Smooth muscle cell (in vitro differentiated cells): ENCODE results near the gene DBN1. TPM values are rescaled to one million over a fixed set of nuclear protein-coding genes. Genes with fewer than 3 reads are reported as not detected.

ENCODE experiments used
- DNase-seq: peaks from one replicate; lab custom pipeline; 2025; ENCODE audit not compliant: unreplicated experiment; lab: John Stamatoyannopoulos, UW
- H2AFZ ChIP-seq: fragments of 200-600 bp; sonication (generic); 2 replicates; pipeline ENCODE4 v1.6.0; 2016; ENCODE audit warnings: antibody characterized with exemption, low read depth, mild to moderate bottlenecking
- H3F3A ChIP-seq: fragments of 200-600 bp; sonication (generic); 2 replicates; pipeline ENCODE4 v1.6.0; 2017; ENCODE audit warnings: antibody characterized with exemption, low read depth
- H3K27ac ChIP-seq: fragments of 200-600 bp; sonication (generic); 2 replicates; pipeline ENCODE4 v1.5.1; 2016; ENCODE audit warnings: low read depth, mild to moderate bottlenecking
- H3K27me3 ChIP-seq: fragments of 200-600 bp; sonication (generic); 2 replicates; pipeline ENCODE4 v1.6.1; 2016; ENCODE audit warnings: low read depth, mild to moderate bottlenecking
- H3K36me3 ChIP-seq: fragments of 200-600 bp; sonication (generic); 2 replicates; pipeline ENCODE4 v1.5.1; 2016; ENCODE audit warnings: low read depth
- H3K4me1 ChIP-seq: fragments of 200-600 bp; sonication (generic); 2 replicates; pipeline ENCODE4 v1.5.1; 2016; ENCODE audit warnings: low read depth
- H3K4me2 ChIP-seq: fragments of 200-600 bp; sonication (generic); 2 replicates; pipeline ENCODE4 v1.6.0; 2016; ENCODE audit warnings: mild to moderate bottlenecking
- H3K4me3 ChIP-seq: fragments of 200-600 bp; sonication (generic); 2 replicates; pipeline ENCODE4 v1.5.1; 2016; ENCODE audit warnings: mild to moderate bottlenecking
- H3K79me2 ChIP-seq: fragments of 200-600 bp; sonication (generic); 2 replicates; pipeline ENCODE4 v1.6.0; 2016; ENCODE audit warnings: low read depth, mild to moderate bottlenecking
- H3K9ac ChIP-seq: fragments of 200-600 bp; sonication (generic); 2 replicates; pipeline ENCODE4 v1.6.0; 2016; ENCODE audit warnings: low read depth
- H3K9me3 ChIP-seq: fragments of 200-600 bp; sonication (generic); replicated peaks from 2 replicates; pipeline ENCODE4 v1.5.1; 2016; ENCODE audit warnings: low read depth
- H4K20me1 ChIP-seq: fragments of 200-600 bp; sonication (generic); 2 replicates; pipeline ENCODE4 v1.6.0; 2016; ENCODE audit warnings: low read depth
- WGBS: methylation state at CpG from one replicate; pipeline ENCODE4 v1.1.7; 2016; ENCODE audit warnings: low lambda C conversion rate; 5-methylcytosine and 5-hydroxymethylcytosine counted together
- polyA plus RNA-seq: library from polyadenylated mRNA; unstranded; fragments of >200 nt; fragmentation: Nextera tagmentation; extraction: Ambion mirVana; gene quantifications from 2 replicates; pipeline ENCODE4 v1.2.1, GENCODE V29; 2016
- total RNA-seq: library from RNA; depleted of rRNA; stranded (reverse); fragments of >200 nt; gene quantifications from 2 replicates; pipeline ENCODE4 v1.2.3, GENCODE V29; 2014
- TF ChIP-seq, protein P1 (sequence below): fragments of 200-600 bp; sonication (generic); IDR thresholded peaks from 2 replicates; pipeline ENCODE4 v1.5.1; 2017; ENCODE audit warnings: borderline replicate concordance, mild to moderate bottlenecking, antibody characterized with exemption; ENCODE audit not compliant: insufficient read depth, poor library complexity, severe bottlenecking

Gene DBN1
- total and polyA plus RNA-seq, 2 experiments from 2014 or later, result 116 to 202 TPM

DNA sequence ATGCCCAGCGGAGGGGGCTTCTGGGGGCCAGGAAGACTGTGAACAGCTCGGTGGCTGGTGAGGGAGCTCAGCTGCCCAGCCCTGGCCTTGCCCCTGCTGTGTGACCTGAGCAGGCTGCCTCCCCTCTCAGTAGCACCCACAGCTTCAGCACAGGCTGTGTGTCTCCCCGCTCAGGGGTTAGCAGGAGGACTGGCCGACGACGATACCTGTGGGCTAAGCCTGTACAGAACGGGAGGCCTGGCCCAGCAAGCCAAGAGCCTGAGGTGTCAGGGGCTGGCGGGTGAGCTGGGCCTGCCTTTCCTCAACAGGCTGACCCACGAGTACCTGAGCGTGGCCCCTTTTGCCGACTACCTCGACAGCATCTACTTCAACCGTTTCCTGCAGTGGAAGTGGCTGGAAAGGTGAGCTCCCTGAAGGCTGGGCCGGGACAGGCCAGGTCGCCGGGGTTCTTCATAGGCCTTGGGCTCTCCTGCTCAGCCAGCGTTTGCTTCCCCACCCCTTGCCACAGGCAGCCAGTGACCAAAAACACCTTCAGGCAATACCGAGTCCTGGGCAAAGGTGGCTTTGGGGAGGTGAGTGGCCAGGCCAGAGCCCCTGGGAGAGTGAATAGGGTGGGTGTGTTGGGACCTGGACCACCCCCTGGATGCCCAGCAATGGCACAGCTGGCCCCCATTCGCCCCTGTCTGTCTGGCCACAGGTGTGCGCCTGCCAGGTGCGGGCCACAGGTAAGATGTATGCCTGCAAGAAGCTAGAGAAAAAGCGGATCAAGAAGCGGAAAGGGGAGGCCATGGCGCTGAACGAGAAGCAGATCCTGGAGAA lies 40.4 kb downstream of the DBN1 start:
- H3K36me3 ChIP-seq, result no peaks in the 10 kb centered on the region
- no peak overlapping the region for H3K4me2 ChIP-seq
- TF ChIP-seq, protein P1, sequence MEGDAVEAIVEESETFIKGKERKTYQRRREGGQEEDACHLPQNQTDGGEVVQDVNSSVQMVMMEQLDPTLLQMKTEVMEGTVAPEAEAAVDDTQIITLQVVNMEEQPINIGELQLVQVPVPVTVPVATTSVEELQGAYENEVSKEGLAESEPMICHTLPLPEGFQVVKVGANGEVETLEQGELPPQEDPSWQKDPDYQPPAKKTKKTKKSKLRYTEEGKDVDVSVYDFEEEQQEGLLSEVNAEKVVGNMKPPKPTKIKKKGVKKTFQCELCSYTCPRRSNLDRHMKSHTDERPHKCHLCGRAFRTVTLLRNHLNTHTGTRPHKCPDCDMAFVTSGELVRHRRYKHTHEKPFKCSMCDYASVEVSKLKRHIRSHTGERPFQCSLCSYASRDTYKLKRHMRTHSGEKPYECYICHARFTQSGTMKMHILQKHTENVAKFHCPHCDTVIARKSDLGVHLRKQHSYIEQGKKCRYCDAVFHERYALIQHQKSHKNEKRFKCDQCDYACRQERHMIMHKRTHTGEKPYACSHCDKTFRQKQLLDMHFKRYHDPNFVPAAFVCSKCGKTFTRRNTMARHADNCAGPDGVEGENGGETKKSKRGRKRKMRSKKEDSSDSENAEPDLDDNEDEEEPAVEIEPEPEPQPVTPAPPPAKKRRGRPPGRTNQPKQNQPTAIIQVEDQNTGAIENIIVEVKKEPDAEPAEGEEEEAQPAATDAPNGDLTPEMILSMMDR, result no peak
- no peak overlapping the region for H3K4me3 ChIP-seq
- peaks cover 13% of the 10 kb centered on the region for H4K20me1 ChIP-seq
- no peak overlapping the region for H3K9ac ChIP-seq
- H3F3A ChIP-seq, result no peaks in the 10 kb centered on the region
- no peak overlapping the region for H2AFZ ChIP-seq
- DNase-seq, result no peak
- WGBS, result 95% methylated on average over 23 of the region's 25 CpGs
- peaks cover 3% of the 10 kb centered on the region for H3K79me2 ChIP-seq
- H3K27me3 ChIP-seq, result no peaks in the 10 kb centered on the region
- H3K9me3 ChIP-seq, result no peaks in the 10 kb centered on the region
- H3K27ac ChIP-seq, result no peak overlapping the region
- H3K4me1 ChIP-seq, result no peaks in the 10 kb centered on the region

DNA sequence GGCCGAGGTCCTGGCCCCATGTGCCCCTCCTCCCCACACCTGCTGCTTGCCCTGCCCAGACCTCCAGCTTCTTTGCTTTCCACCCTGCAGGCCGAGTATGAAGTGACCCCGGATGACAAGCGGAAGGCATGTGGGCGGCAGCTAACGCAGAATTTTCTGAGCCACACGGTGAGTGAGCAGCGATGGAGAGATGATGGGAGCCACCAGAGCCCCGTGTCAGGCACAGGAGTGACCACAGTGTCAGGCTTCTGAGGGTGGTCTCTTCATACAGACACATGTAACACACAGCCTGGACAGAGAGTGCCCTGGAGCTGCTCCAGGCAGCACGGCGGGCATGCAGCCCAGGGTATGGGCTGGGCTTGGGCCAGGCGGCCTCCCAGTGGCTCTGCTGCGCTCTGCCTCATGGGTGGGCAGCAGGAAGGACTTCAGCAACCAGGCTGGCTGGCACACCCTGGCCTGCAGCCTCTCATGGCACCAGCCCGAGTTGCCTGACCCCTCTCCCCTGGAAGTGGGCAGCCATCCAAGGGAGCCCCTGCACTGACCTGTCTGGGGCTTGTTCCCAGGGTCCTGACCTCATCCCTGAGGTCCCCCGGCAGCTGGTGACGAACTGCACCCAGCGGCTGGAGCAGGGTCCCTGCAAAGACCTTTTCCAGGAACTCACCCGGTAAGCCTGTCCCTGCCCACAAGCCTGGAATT lies 41.1 kb downstream of the DBN1 start:
- WGBS, result 93% methylated on average over 18 of the region's 18 CpGs
- no peaks in the 10 kb centered on the region for H3F3A ChIP-seq
- H3K9ac ChIP-seq, result no peak overlapping the region
- DNase-seq, result no peak
- H3K27ac ChIP-seq, result no peak overlapping the region
- H3K36me3 ChIP-seq, result no peaks in the 10 kb centered on the region
- TF ChIP-seq, protein P1, result no peak
- peaks cover 20% of the 10 kb centered on the region for H4K20me1 ChIP-seq
- no peaks in the 10 kb centered on the region for H3K9me3 ChIP-seq
- peaks cover 9% of the 10 kb centered on the region for H3K79me2 ChIP-seq
- no peaks in the 10 kb centered on the region for H3K27me3 ChIP-seq
- H3K4me1 ChIP-seq, result peaks cover 6% of the 10 kb centered on the region
- no peak overlapping the region for H3K4me2 ChIP-seq
- H2AFZ ChIP-seq, result no peak overlapping the region
- no peak overlapping the region for H3K4me3 ChIP-seq

DNA sequence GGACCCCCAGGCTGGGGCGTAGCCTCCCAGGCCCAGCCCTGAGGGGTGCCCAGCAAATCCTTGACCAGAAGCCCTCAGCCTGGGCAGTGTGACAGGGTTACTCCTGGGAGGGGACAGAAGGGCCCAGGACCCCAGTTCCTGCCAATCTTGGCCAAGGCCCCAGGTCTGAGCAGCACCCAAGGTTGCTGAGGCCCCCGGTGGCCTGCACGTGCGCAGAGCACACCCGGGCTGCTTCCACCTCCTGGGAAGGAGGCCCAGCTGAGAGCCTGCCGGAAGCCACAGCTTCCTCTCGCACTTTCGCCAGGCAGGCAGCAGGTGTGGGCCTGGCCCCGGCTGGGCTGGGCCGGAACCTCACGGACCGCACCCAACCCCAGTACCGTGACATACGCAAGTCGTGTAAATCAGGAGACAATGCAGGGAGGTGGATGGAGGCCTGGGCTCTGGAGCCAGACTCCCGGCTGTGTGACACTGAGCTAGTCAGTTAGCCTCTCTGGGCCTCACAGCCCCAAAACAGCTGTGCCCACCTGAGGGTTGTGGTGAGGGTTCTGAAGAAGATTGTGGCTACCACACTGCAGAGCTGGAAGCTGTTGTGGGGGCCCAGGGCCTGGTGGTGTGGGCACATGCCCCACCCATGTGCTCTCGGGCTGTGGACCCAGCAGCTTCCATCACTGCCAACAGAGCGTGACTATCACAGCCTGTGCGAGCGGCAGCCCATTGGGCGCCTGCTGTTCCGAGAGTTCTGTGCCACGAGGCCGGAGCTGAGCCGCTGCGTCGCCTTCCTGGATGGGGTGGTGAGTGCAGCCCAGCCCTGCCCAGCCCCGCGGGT lies 41.9 kb downstream of the DBN1 start:
- H3K9ac ChIP-seq, result no peak overlapping the region

More for the DNA sequence above, 41.9 kb downstream of the DBN1 start:
- Histone ChIP-seq H3K36me3 (no peaks in the 10 kb centered on the region), H2AFZ (no peak overlapping the region), H3K4me1 (peaks cover 7% of the 10 kb centered on the region), H3K79me2 (peaks cover 15% of the 10 kb centered on the region), H3K4me3 (no peak overlapping the region), H3K9me3 (no peaks in the 10 kb centered on the region), H4K20me1 (peaks cover 22% of the 10 kb centered on the region), H3K4me2 (no peak overlapping the region), H3F3A (no peaks in the 10 kb centered on the region), H3K27ac (no peak overlapping the region), H3K27me3 (no peaks in the 10 kb centered on the region)
- DNase-seq, result no peak
- TF ChIP-seq, protein P1, result no peak
- 95% methylated on average over 27 of the region's 29 CpGs for WGBS
